ENCODE results near the gene PLEKHG3.

The PLEKHG3 gene

GRCh38 chr14:64681796-64682710, 22.2 kb upstream of the PLEKHG3 start:
- no peak for TF ChIP-seq GATA3 (IDR thresholded peaks at IDR 0.05; ENCODE audit: low read depth, low read length)
- no peak for TF ChIP-seq GATA2 (IDR thresholded peaks at IDR 0.05; ENCODE audit: low read depth, low read length)

- TF ChIP-seq GATA3 (IDR thresholded peaks at IDR 0.05; ENCODE audit: low read depth, low read length), result no peak
- TF ChIP-seq GATA2 (IDR thresholded peaks at IDR 0.05; ENCODE audit: low read depth, low read length), result no peak
These were observed 21.4 kb upstream of the PLEKHG3 start for GRCh38 chr14:64682843-64683242.

GRCh38 chr14:64683264-64683663, 21.0 kb upstream of the PLEKHG3 start:
- no peak for TF ChIP-seq GATA3 (IDR thresholded peaks at IDR 0.05; ENCODE audit: low read depth, low read length)
- TF ChIP-seq GATA2 (IDR thresholded peaks at IDR 0.05; ENCODE audit: low read depth, low read length), result no peak

- no peak for TF ChIP-seq GATA2 (IDR thresholded peaks at IDR 0.05; ENCODE audit: low read depth, low read length)
These were observed 20.1 kb upstream of the PLEKHG3 start for GRCh38 chr14:64684091-64684490.

- TF ChIP-seq GATA2 (IDR thresholded peaks at IDR 0.05; ENCODE audit: low read depth, low read length), result no peak
- TF ChIP-seq GATA3 (IDR thresholded peaks at IDR 0.05; ENCODE audit: low read depth, low read length), result no peak
These were observed 18.6 kb upstream of the PLEKHG3 start for GRCh38 chr14:64685371-64686281.

- TF ChIP-seq GATA3 (IDR thresholded peaks at IDR 0.05; ENCODE audit: low read depth, low read length) (no peak), GATA2 (IDR thresholded peaks at IDR 0.05; ENCODE audit: low read depth, low read length) (no peak)
These were observed 18.0 kb upstream of the PLEKHG3 start for GRCh38 chr14:64686282-64686615.

GRCh38 chr14:64688031-64688430, 16.2 kb upstream of the PLEKHG3 start:
- TF ChIP-seq GATA2 (IDR thresholded peaks at IDR 0.05; ENCODE audit: low read depth, low read length) (no peak), GATA3 (IDR thresholded peaks at IDR 0.05; ENCODE audit: low read depth, low read length) (no peak)

- TF ChIP-seq GATA2 (IDR thresholded peaks at IDR 0.05; ENCODE audit: low read depth, low read length) (no peak), GATA3 (IDR thresholded peaks at IDR 0.05; ENCODE audit: low read depth, low read length) (no peak)
These were observed 15.4 kb upstream of the PLEKHG3 start for GRCh38 chr14:64688811-64689281.

GRCh38 chr14:64689289-64689688, 14.9 kb upstream of the PLEKHG3 start:
- TF ChIP-seq GATA3 (IDR thresholded peaks at IDR 0.05; ENCODE audit: low read depth, low read length), result no peak
- no peak for TF ChIP-seq GATA2 (IDR thresholded peaks at IDR 0.05; ENCODE audit: low read depth, low read length)

- TF ChIP-seq GATA3 (IDR thresholded peaks at IDR 0.05; ENCODE audit: low read depth, low read length), result no peak
- no peak for TF ChIP-seq GATA2 (IDR thresholded peaks at IDR 0.05; ENCODE audit: low read depth, low read length)
These were observed 12.8 kb upstream of the PLEKHG3 start for GRCh38 chr14:64691376-64691775.

- TF ChIP-seq GATA3 (IDR thresholded peaks at IDR 0.05; ENCODE audit: low read depth, low read length), result no peak
- no peak for TF ChIP-seq GATA2 (IDR thresholded peaks at IDR 0.05; ENCODE audit: low read depth, low read length)
These were observed 11.8 kb upstream of the PLEKHG3 start for GRCh38 chr14:64692189-64692985.

GRCh38 chr14:64692986-64693809, 11.0 kb upstream of the PLEKHG3 start:
- TF ChIP-seq GATA2 (IDR thresholded peaks at IDR 0.05; ENCODE audit: low read depth, low read length) (no peak), GATA3 (IDR thresholded peaks at IDR 0.05; ENCODE audit: low read depth, low read length) (no peak)

GRCh38 chr14:64693810-64694165, 10.4 kb upstream of the PLEKHG3 start:
- TF ChIP-seq GATA2 (IDR thresholded peaks at IDR 0.05; ENCODE audit: low read depth, low read length) (no peak), GATA3 (IDR thresholded peaks at IDR 0.05; ENCODE audit: low read depth, low read length) (no peak)

Data from SH-SY5Y (cell line).